Calu3 (cell line): ENCODE data around the gene AQP12A. TPM values are rescaled to one million over a fixed set of nuclear protein-coding genes. Genes with fewer than 3 reads are reported as not detected.
"Not testable (repeated sequence)": the region's sequence is repeated elsewhere in the genome, so short reads cannot be mapped to it uniquely, and the experiment has no call there.

Experiments used
- BruUV-seq: library from RNA; stranded (reverse); fragments of 400-500 nt; replicated peaks from 2 replicates; lab custom pipeline; 2021; lab: Mats Ljungman, UMichigan
- CTCF ChIA-PET: fragments of 300-600 bp; sonication (Branson Sonifier 250); formaldehyde crosslinking; loops from one replicate; lab custom pipeline; 2022; ENCODE audit warnings: antibody characterized with exemption; lab: Charles Lee
- DNase-seq: peaks from one replicate; pipeline ENCODE4 v3.0.0; 2022
- H3K27ac Mint-ChIP-seq: one replicate; pipeline ENCODE4 v1.8.0; 2022; ENCODE audit warnings: mixed read lengths; ENCODE audit not compliant: unreplicated experiment
- H3K27me3 Mint-ChIP-seq: one replicate; pipeline ENCODE4 v1.8.0; 2022; ENCODE audit warnings: mixed read lengths; ENCODE audit not compliant: unreplicated experiment
- H3K36me3 Mint-ChIP-seq: one replicate; pipeline ENCODE4 v1.8.0; 2022; ENCODE audit warnings: mild to moderate bottlenecking, moderate library complexity, mixed read lengths; ENCODE audit not compliant: insufficient read depth, unreplicated experiment
- H3K4me1 Mint-ChIP-seq: one replicate; pipeline ENCODE4 v1.8.0; 2022; ENCODE audit warnings: mild to moderate bottlenecking, low read depth, mixed read lengths; ENCODE audit not compliant: unreplicated experiment
- H3K4me3 Mint-ChIP-seq: one replicate; pipeline ENCODE4 v1.8.0; 2022; ENCODE audit warnings: mild to moderate bottlenecking, low read depth, moderate library complexity, mixed read lengths; ENCODE audit not compliant: unreplicated experiment
- H3K9me3 Mint-ChIP-seq: one replicate; pipeline ENCODE4 v1.8.0; 2022; ENCODE audit warnings: low read depth, mixed read lengths; ENCODE audit not compliant: unreplicated experiment
- intact Hi-C: fragments of 100-400 bp; cut with micrococcal nuclease; formaldehyde crosslinking; loops from one replicate; pipeline ENCODE4 v1.10.0; 2022; ENCODE audit not compliant: unreplicated experiment
- total RNA-seq: library from RNA; stranded (reverse); gene quantifications from 2 replicates; pipeline ENCODE4 v1.2.3, GENCODE V29; 2022
- TF ChIP-seq, protein P1 (sequence below): fragments of 200-600 bp; IDR thresholded peaks from one replicate; pipeline ENCODE4 v1.8.0; 2022; ENCODE audit warnings: antibody characterized with exemption; ENCODE audit not compliant: unreplicated experiment

Gene AQP12A
- total RNA-seq, 1 experiment from 2014 or later = not detected

DNA sequence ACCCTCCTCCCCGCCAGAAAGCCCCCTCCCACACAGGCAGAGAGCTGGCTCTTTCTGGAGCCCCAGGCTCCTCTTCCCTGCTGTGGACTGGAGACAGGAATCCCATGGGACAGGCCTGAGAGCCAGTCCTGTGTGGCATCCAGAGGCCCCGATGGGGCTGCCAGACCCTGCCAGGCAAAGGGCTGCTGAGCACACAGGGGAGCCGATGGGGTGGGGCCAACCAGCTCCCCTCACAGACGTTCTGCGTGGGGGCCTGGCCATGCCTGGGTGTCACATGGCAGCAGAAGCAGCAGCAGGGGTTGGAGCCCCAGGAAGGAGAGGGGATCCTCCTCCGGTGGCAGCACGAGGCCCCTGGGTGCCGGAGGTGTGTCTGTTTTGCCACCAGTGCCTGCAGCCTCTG is 8.2 kb downstream of the AQP12A start:
- BruUV-seq, CTCF ChIA-PET: not testable (repeated sequence)
- intact Hi-C loops = loop anchor here (10.0 kb wide), 1 partner anchor 95 kb away; no protein-coding TSS in a partner anchor

GRCh38 chr2:240700616-240701015 is 8.9 kb downstream of the AQP12A start:
- H3K36me3 Mint-ChIP-seq, CTCF ChIA-PET, DNase-seq, H3K27ac Mint-ChIP-seq, BruUV-seq, H3K4me3 Mint-ChIP-seq, H3K4me1 Mint-ChIP-seq, H3K9me3 Mint-ChIP-seq: not testable (repeated sequence)
- intact Hi-C loops = loop anchor here (10.0 kb wide), 1 partner anchor 96 kb away; no protein-coding TSS in a partner anchor
- H3K27me3 Mint-ChIP-seq = peaks cover 41% of the 10 kb centered on the region

More for the DNA sequence above, 8.2 kb downstream of the AQP12A start:
- DNase-seq, H3K9me3 Mint-ChIP-seq, H3K27ac Mint-ChIP-seq, H3K36me3 Mint-ChIP-seq, H3K4me1 Mint-ChIP-seq, H3K4me3 Mint-ChIP-seq: not testable (repeated sequence)
- peaks cover 34% of the 10 kb centered on the region for H3K27me3 Mint-ChIP-seq

DNA sequence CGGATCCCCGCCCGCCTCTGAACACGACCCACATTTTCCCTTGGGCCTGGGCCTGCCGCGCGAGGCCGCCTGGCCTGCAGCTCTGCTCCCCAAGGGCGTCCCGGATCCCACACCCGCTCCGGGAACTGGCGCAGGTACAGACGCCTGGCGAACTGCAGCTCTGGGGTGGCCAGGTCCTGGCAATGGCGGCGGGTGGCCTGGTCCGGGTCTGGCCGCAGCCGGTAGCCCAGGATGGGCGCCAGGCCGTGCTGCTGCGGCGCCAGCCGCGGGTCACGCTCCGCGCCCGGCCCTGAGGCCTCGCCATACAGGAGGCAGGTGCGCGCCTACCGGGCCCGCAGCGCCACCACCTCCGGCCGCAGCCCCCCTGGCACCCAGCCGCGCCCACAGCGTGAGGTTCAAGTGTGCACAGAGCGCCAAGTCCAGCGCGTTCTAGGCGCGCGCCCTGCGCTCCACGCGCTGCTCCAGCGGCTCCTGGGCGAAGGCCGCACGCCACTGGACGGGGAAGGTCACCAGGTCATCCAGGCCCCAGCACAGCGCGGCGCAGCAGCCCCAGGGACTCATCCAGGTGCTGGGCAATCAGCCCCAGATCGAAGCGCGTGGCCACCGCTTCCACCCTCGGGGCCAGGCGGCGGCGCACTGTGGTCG is 9.5 kb downstream of the AQP12A start:
- Mint-ChIP-seq H3K36me3 (peaks cover 9% of the 10 kb centered on the region), H3K4me1 (no peaks in the 10 kb centered on the region), H3K4me3 (no peak overlapping the region), H3K9me3 (no peaks in the 10 kb centered on the region), H3K27me3 (peaks cover 47% of the 10 kb centered on the region), H3K27ac (no peak overlapping the region)
- TF ChIP-seq, protein P1, sequence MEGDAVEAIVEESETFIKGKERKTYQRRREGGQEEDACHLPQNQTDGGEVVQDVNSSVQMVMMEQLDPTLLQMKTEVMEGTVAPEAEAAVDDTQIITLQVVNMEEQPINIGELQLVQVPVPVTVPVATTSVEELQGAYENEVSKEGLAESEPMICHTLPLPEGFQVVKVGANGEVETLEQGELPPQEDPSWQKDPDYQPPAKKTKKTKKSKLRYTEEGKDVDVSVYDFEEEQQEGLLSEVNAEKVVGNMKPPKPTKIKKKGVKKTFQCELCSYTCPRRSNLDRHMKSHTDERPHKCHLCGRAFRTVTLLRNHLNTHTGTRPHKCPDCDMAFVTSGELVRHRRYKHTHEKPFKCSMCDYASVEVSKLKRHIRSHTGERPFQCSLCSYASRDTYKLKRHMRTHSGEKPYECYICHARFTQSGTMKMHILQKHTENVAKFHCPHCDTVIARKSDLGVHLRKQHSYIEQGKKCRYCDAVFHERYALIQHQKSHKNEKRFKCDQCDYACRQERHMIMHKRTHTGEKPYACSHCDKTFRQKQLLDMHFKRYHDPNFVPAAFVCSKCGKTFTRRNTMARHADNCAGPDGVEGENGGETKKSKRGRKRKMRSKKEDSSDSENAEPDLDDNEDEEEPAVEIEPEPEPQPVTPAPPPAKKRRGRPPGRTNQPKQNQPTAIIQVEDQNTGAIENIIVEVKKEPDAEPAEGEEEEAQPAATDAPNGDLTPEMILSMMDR = no peak
- intact Hi-C loops = loop anchor here (10.0 kb wide), 1 partner anchor 96 kb away; no protein-coding TSS in a partner anchor
- no TSS peak for BruUV-seq
- CTCF ChIA-PET = no interaction called here
- DNase-seq = no peak

- Mint-ChIP-seq H3K27me3 (peaks cover 55% of the 10 kb centered on the region), H3K9me3 (no peaks in the 10 kb centered on the region), H3K4me1 (no peaks in the 10 kb centered on the region), H3K36me3 (peaks cover 9% of the 10 kb centered on the region), H3K4me3 (no peak overlapping the region), H3K27ac (no peak overlapping the region)
- DNase-seq = no peak
- no TSS peak for BruUV-seq
- TF ChIP-seq, protein P1 = no peak
- intact Hi-C loops = loop anchor here (10.0 kb wide), 1 partner anchor 97 kb away; no protein-coding TSS in a partner anchor
- CTCF ChIA-PET = no interaction called here
Observed at GRCh38 chr2:240701736-240702639, 10.3 kb downstream of the AQP12A start.

GRCh38 chr2:240702640-240703011 is 11.0 kb downstream of the AQP12A start:
- TF ChIP-seq, protein P1 = no peak
- H3K4me3 Mint-ChIP-seq = no peak overlapping the region
- CTCF ChIA-PET = interaction anchor here (0.6 kb wide), 1 partner anchor 161 kb away, joined by 4 read pairs; no protein-coding TSS in a partner anchor
- H3K27me3 Mint-ChIP-seq = peaks cover 61% of the 10 kb centered on the region
- H3K27ac Mint-ChIP-seq = no peak overlapping the region
- H3K4me1 Mint-ChIP-seq = no peaks in the 10 kb centered on the region
- intact Hi-C loops = loop anchor here (10.0 kb wide), 1 partner anchor 98 kb away; no protein-coding TSS in a partner anchor
- no peak for DNase-seq
- H3K9me3 Mint-ChIP-seq = no peaks in the 10 kb centered on the region
- H3K36me3 Mint-ChIP-seq = peaks cover 9% of the 10 kb centered on the region
- BruUV-seq = no TSS peak
